SKM-1 (cell line): ENCODE measurements around the gene GAK.

Source experiments
- DNase-seq: peaks from one replicate; lab custom pipeline; 2025; ENCODE audit not compliant: unreplicated experiment; lab: John Stamatoyannopoulos, UW

The GAK gene

DNA sequence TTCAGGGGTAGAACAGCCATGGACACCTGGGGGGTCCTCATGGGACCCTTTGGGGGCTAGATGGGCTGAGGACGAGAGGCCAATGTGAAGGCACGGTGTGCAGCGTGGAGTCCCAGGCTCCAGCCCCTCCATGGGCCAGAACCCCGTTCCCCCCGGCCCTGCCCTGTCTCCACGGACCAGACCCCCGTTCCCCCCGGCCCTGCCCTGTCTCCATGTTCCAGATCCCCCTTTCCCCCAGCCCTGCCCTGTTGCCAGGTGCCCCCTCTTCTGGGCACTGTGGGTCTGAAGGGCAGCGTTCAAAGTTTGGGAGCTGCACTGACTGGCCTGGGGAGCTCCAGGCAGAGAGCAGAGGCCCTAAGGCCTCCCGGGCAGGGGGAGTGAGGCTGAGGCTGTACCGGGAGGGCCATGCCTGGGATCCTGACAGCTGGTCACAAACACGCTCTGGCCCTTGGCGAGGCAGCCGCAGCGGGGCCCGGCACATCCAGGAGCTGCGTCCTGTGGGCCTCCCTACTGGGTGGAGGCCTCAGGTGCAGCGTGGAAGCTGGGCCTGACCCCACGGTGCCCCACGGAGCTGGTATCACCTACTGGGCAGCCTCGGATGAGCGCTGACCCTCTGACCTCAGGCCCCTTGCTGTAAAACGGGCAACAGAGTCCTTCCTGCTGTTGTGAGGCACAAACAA lies 32.4 kb upstream of the GAK start:
- DNase-seq: no peak

- no peak for DNase-seq
These were observed 31.4 kb upstream of the GAK start for GRCh38 chr4:963276-964225.

GRCh38 chr4:962231-963208 lies 30.4 kb upstream of the GAK start:
- DNase-seq: no peak

- DNase-seq: no peak
These were observed 29.5 kb upstream of the GAK start for GRCh38 chr4:961351-962230.

GRCh38 chr4:960636-961350 lies 28.7 kb upstream of the GAK start:
- DNase-seq: no peak

GRCh38 chr4:960140-960635 lies 28.1 kb upstream of the GAK start:
- no peak for DNase-seq

DNA sequence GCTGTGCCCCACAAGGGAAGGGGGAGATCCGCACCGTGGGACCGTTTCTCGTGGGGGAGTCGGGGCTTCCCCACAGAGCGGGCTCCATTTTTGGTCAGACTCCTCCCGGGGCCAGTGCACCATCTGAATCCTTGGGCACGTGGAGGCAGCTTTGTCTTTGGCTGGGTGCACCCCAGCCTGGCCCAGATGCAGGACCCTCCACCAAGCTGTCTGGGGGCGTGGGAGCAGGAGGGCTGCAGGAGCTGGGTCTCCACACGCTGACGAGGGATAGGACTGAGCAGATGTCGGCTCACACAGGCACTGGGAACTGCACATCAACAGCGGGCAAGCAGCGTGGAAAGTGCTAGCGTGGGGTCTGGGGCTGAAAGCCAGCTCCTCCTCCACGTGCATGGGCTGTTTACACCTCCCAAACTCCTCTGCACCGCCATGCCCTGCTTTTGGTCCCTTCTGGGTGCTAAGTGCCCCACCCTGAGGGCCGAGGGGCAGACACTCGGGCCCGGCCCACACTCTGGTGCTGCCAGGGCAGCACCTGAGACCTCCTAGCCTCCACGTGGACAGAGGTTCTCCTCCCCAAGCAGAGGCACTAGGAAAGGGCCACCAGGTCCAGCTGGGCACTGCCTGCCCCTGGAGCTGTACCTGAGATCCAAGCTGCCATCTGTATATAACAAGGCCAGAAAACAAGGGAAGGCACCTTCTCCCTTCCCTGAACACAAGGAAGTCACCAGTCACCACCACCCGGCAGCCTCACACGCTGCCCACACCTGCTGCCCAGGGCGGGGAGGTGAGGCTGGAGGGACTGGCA lies 27.4 kb upstream of the GAK start:
- no peak for DNase-seq

DNA sequence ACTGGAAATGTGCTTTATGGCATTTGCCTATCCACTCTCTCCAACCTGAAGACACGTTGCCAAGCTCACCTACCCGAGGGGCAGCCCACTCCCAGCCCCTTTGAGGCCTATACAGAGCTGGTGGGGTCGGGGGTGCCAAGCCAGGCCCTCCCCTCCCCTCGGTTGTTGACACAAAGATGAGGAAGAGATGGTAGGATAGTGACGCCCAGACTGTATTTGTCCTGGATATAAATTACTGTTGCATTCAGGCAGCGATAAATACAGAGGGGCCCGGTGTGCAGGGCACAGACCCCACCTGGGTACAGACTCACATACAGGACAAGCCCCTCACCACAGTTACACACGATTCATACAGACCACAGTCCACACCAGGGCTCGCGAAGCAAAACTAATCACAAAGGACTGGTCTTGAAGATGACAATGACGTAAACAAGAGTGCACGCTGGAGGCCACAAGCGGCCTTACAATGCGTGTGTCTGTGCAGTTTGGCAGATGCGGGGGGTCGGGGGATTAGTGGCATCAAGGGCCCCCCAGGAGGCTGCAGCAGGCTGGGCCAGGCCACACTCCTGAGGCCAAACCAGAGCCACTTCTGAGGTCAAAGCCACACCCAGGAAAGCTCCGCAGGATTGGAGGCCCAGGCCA lies 26.7 kb upstream of the GAK start:
- DNase-seq: no peak

- DNase-seq: no peak
These were observed 26.2 kb upstream of the GAK start for GRCh38 chr4:958314-958665.

GRCh38 chr4:957581-958313 lies 25.6 kb upstream of the GAK start:
- DNase-seq: no peak

DNA sequence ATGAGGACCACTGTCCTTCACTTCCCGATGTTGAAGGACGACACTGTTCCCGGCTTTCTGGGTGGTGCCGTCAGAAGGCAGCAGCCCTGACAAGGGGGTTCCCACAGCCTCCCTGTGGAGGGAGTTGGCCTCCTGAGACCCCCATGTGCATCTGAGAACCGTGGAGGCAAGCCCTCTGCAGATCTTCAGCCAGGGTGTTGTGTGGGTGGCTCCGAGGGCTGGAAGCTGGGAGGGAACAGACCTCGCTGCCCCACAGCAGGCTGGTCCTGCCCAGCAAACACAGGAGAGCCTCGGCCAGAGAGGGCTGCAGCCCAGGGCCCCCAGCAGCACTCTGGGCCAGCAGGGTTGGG lies 25.1 kb upstream of the GAK start:
- DNase-seq: no peak

GRCh38 chr4:956531-957230 lies 24.6 kb upstream of the GAK start:
- no peak for DNase-seq

DNA sequence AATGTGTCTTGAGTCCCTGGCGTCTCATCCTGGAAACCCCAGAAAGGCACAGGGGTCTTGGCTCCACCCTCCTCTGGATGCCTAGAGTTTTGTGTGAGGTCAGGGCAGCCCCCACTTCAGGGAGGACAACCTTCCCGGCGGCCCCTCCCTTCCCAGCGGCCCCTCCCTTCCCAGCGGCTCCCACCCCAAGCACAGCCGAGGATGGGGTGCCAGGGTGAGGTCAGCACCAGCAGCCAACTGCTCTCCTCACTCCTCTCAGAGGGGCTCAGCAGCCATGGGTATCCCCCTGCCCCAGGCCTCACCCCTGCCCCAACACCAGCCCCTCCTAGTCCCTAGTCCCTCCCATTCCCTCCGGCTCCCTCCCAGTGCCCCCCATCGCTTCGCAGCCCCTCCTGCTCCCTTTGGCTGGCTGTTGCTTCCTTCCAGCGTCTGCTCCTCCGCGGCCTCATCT lies 23.8 kb upstream of the GAK start:
- DNase-seq: no peak

GRCh38 chr4:955161-955921 lies 23.2 kb upstream of the GAK start:
- DNase-seq: no peak

- DNase-seq: no peak
These were observed 22.3 kb upstream of the GAK start for GRCh38 chr4:954211-955020.
